Mucosa of descending colon (tissue), 3 donors: Measurements from ENCODE around the gene NPR3. TPM values are rescaled to one million over a fixed set of nuclear protein-coding genes. Genes with fewer than 3 reads are reported as not detected.

Experiments used
- ATAC-seq: fragments of 200-7000 bp; cut with Tn5 transposase; one replicate; pipeline ENCODE4 v1.9.1; 2020; ENCODE audit warnings: mild to moderate bottlenecking, moderate library complexity
- DNase-seq, 3 donors: peaks; one replicate each; pipeline ENCODE4 v3.0.0-alpha.2; 2020
- H3K36me3 ChIP-seq: fragments of 200-600 bp; one replicate; pipeline ENCODE4 v1.8.0; 2021; ENCODE audit warnings: low read depth, mild to moderate bottlenecking
- H3K4me1 ChIP-seq: fragments of 200-600 bp; one replicate; pipeline ENCODE4 v1.8.0; 2021; ENCODE audit warnings: low read depth, mild to moderate bottlenecking
- H3K4me3 ChIP-seq: fragments of 200-600 bp; one replicate; pipeline ENCODE4 v1.8.0; 2021; ENCODE audit warnings: mild to moderate bottlenecking
- H3K9me3 ChIP-seq: fragments of 200-600 bp; one replicate; pipeline ENCODE4 v1.8.0; 2021; ENCODE audit warnings: mild to moderate bottlenecking
- intact Hi-C, 2 donors: fragments of 100-400 bp; cut with DNase I in 1 of 2; cut with micrococcal nuclease in 1 of 2; formaldehyde crosslinking; loops; one replicate each; pipeline versions ENCODE4 v1.11.0 to v1.11.1; 2022; cut with DNase I, micrococcal nuclease
- total RNA-seq, 3 donors: library from RNA; stranded (reverse); fragmentation: NEBNext Ultra II Directional in 2 of 3; extraction: Animal tissue kit (Norgen Biotek cat#: 25700) in 2 of 3; gene quantifications; one replicate each; pipeline versions ENCODE4 v1.2.1 to v1.2.4, GENCODE V29; 2021 to 2023
- TF ChIP-seq, protein P1 (sequence below): fragments of 200-600 bp; IDR thresholded peaks from one replicate; pipeline ENCODE4 v1.8.0; 2022; ENCODE audit warnings: antibody characterized with exemption, mild to moderate bottlenecking
- donor health status: DM: no; HTN: no; CAD: no; lungs with moderate emphysema.
- donor health status: DM: no; HTN: no; CAD: no.
- donor health status: DM: no; HTN: yes; CAD: no.

The NPR3 gene
- total RNA-seq, 3 donors from 2014 or later = 1.4 to 24.0 (median 2.8) TPM

DNA sequence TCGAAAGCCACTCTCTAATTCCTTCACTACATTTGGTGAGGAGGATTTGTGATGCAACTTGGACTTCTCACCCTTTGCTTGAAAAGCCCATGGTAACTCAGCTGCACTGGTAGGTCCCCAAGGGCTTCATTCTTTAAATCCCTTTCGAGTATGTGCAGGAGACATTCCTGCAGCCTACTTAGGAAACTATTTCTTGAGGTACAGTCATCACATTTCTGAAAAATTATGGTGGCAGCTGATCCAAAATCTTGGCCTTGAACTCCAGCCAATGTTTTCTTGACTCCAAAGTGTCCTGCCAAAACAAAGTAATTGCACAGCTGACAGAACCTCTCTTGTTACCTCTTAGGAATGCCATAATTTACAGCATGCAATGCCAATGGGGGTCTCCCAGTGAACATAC, 99.7 kb downstream of the NPR3 start:
- DNase-seq (no peak), ATAC-seq (no peak)
- intact Hi-C loops = no loop called here
- TF ChIP-seq, protein P1, sequence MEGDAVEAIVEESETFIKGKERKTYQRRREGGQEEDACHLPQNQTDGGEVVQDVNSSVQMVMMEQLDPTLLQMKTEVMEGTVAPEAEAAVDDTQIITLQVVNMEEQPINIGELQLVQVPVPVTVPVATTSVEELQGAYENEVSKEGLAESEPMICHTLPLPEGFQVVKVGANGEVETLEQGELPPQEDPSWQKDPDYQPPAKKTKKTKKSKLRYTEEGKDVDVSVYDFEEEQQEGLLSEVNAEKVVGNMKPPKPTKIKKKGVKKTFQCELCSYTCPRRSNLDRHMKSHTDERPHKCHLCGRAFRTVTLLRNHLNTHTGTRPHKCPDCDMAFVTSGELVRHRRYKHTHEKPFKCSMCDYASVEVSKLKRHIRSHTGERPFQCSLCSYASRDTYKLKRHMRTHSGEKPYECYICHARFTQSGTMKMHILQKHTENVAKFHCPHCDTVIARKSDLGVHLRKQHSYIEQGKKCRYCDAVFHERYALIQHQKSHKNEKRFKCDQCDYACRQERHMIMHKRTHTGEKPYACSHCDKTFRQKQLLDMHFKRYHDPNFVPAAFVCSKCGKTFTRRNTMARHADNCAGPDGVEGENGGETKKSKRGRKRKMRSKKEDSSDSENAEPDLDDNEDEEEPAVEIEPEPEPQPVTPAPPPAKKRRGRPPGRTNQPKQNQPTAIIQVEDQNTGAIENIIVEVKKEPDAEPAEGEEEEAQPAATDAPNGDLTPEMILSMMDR = no peak
- Histone ChIP-seq H3K4me3 (no peak overlapping the region), H3K36me3 (no peaks in the 10 kb centered on the region), H3K9me3 (no peaks in the 10 kb centered on the region), H3K4me1 (no peaks in the 10 kb centered on the region)

DNA sequence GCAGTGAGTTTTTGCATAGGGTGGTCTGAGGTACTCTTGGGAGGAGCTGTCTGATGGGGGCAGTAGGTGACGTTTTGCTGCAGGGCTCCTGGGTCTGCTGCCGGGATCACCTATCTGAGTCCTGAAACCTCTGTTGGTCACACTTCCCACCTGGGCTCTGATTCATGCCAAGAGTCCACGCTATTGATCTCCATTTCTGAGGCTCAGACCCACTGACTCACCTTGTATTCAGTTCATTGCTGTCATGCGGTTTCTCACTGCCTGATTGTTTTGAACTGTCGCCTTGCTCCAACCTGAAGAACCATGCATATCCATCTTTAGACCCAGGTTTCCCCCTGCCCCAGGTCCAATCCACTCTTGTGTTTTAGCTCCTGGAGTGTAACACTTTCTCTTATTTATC, 101.3 kb downstream of the NPR3 start:
- no peak for ATAC-seq
- no peak overlapping the region for H3K4me3 ChIP-seq
- H3K9me3 ChIP-seq = no peaks in the 10 kb centered on the region
- H3K36me3 ChIP-seq = no peaks in the 10 kb centered on the region
- DNase-seq = no peak
- intact Hi-C loops = no loop called here
- H3K4me1 ChIP-seq = no peaks in the 10 kb centered on the region
- TF ChIP-seq, protein P1 = no peak

DNA sequence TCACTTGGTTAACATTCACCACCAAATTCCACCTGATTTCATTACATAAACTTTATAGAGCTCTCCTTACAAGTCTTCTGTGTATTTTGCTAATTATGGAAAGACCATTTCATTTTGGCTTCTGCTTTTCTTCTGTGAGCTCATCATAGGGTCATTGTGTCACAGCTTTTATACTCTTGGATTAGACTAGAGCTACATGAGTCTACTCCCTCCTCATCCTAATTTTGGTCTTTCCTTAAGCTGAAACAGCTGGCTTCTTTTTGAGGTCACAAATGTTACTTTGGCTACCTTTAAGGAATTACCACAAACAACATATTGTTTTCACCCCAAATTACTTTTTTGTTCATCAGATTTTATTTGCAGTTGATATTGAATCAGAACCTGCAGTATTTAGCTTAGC, 103.0 kb downstream of the NPR3 start:
- TF ChIP-seq, protein P1 = no peak
- intact Hi-C loops = no loop called here
- ATAC-seq = no peak
- DNase-seq = no peak
- Histone ChIP-seq H3K36me3 (no peaks in the 10 kb centered on the region), H3K4me1 (no peaks in the 10 kb centered on the region), H3K9me3 (no peaks in the 10 kb centered on the region), H3K4me3 (no peak overlapping the region)

DNA sequence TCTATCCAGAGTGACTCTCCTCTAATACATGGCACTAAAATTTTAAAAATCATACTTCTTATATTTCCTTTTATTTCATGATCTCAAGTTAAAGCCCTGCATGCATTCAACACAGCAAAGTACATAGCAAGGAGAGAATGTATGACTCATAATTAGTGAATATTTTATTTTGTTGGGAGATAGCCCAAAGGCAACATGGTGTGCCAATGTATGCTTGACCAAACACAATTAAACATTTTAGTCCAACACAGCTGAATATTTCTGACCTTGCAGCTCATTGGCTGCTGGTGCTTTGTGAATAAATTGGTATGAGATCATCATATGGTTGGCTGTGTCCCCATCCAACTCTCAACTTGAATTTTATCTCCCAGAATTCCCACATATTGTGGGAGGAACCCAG, 103.5 kb downstream of the NPR3 start:
- Histone ChIP-seq H3K4me1 (no peaks in the 10 kb centered on the region), H3K9me3 (no peaks in the 10 kb centered on the region), H3K4me3 (no peak overlapping the region), H3K36me3 (no peaks in the 10 kb centered on the region)
- intact Hi-C loops = no loop called here
- no peak for DNase-seq
- ATAC-seq = no peak
- TF ChIP-seq, protein P1 = no peak

DNA sequence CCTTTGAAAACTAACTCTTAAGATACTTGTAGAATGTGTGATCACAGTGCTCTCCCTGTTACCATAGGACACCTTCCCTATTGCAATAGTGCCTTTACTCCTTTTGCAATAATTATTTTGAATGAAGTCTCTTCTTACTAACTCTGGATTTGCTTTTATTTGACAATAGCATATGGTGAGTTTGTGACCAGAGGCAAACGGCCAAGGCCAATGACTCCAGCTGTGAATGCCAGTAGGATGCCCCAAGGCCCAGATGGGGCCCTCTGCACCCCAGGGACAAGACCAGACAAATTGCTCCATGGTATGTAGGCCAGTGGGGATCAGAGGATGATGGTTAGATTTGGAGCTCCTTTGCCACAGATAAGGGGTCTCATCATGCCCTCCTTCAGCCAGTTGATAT, 116.9 kb downstream of the NPR3 start:
- TF ChIP-seq, protein P1 = no peak
- ATAC-seq = no peak
- no peaks in the 10 kb centered on the region for H3K36me3 ChIP-seq
- DNase-seq = no peak
- H3K4me3 ChIP-seq = no peak overlapping the region
- intact Hi-C loops = no loop called here
- H3K9me3 ChIP-seq = no peaks in the 10 kb centered on the region
- no peaks in the 10 kb centered on the region for H3K4me1 ChIP-seq

DNA sequence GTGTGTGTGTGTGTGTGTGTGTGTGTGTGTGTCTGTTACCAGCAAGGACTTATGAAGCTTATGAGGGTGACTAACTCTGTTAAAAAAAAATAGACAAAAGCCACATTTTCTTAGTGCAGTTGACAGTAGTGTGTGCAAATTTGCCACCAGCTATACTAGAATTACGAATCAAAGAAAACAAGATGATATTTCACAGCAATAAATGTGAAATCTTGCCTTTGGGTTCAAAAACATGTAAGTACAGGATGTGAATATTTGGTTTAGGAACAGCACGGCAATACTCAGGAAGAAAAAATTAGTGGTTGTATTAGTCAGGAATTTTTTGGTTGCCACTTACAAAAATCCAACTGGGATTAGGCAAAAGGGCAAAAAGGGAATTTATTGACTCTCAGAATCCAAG, 117.4 kb downstream of the NPR3 start:
- Histone ChIP-seq H3K4me1 (no peaks in the 10 kb centered on the region), H3K4me3 (no peak overlapping the region), H3K36me3 (no peaks in the 10 kb centered on the region), H3K9me3 (no peaks in the 10 kb centered on the region)
- ATAC-seq (no peak), DNase-seq (no peak)
- intact Hi-C loops = no loop called here
- TF ChIP-seq, protein P1 = no peak
